HG02798 (cell line): Measurements from ENCODE around the gene RFX4.

Experiments
- ATAC-seq: cut with Tn5 transposase; IDR thresholded peaks from one replicate; pipeline ENCODE4 v1.9.1; 2021; ENCODE audit warnings: mild to moderate bottlenecking; ENCODE audit not compliant: unreplicated experiment, poor library complexity

Gene RFX4

GRCh38 chr12:106645465-106646330 lies 62.9 kb downstream of the RFX4 start:
- ATAC-seq, result no peak

- no peak for ATAC-seq
Measured at GRCh38 chr12:106646472-106646871, 63.7 kb downstream of the RFX4 start.

DNA sequence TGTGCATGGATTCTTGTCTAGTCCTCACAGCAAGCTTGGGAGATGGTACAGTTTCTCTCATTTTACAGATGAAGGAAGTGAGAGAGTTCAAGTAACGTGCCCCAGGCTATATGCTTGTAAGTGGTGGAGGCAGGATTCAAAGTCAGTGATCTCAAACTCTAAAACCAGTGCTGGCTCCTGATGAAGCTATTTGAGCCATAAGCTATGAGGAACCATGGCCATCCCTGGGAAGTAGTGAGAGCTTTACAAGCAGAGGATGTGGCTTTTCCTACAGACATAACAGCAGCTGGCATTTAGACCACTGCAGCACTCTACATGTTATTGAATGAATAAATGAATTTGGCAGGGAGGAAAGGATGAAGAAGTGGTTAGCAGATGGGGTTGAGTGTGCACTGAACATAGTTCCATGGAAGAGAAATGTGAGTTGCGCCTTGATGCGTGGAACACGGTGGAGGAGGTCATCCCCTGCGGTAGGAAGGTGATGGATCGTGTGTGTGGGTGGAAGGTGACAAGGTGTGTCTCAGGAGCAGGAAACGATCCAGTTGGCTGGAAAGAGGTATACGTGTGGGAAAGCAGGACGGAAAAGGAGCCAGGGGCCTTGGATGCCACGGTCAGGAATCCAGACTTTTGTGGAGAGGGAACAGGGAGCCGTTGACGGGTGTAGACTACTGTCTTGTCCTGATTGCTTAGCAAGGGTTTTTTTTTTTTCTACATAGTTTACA lies 65.2 kb downstream of the RFX4 start:
- no peak for ATAC-seq

DNA sequence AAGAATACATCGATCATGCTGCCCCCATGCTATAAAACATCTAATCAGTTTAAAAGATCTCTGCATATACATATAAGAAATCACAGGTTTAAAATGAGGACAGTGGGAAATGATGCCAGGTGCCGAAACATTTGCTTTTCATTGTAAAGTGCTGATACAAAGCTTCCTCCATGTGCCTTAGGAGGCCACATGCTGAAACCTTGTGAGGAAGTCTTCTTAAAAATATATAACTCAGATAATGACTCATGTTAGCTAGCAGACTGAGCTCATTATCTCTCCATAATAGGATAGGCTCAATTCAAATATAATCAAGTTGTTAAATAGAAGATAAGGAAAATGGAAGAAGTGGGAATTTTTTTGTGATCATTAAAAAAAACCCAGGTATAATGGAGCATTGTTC lies 65.9 kb downstream of the RFX4 start:
- ATAC-seq, result no peak

DNA sequence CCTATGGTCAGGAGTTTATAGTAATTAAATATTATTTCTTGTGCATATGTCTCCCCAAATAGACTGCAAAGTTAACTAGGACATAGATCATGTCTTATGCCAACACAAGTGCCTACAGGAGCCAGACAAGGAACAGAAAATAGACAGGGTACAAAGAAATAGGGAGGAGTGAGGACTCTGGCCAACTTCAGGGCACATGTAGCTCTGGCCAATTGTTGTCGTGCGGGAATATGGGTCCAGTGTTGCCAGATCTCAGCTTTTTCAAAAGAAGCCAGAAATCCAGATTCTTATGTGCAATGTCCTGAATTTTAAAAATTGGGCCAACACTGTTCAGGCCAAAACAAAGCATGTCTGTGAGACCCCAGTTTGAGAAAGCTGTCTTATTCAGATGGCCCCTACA lies 68.7 kb downstream of the RFX4 start:
- ATAC-seq, result no peak

DNA sequence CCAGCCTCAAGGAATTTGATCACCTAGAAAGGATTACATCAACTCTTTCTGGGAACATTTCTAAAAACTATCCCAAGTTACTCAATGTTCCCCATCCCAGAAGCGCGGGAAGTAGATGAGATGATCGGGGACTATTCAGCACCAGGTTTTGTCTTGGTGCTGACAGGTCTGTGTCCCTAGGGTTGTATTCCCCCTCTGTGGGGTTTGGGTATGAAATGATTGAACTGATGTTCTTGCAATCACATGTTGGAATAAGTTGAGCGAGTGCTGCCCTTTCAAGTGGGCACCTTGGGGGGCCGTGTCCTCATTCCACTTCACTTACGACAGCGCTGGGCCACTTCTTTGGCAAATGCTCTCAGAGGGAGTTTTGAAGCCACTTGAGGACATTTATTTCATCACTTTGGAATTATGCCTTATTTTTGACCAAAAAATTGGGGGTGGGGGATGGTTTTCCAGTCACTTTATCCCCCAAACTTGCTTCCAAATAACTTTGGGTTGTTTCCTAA lies 69.8 kb downstream of the RFX4 start:
- no peak for ATAC-seq

- ATAC-seq, result no peak
Measured at GRCh38 chr12:106655577-106655976, 72.8 kb downstream of the RFX4 start.

- no peak for ATAC-seq
Measured at GRCh38 chr12:106657488-106657887, 74.7 kb downstream of the RFX4 start.

- ATAC-seq, result no peak
Measured at GRCh38 chr12:106663385-106663784, 80.6 kb downstream of the RFX4 start.

GRCh38 chr12:106669216-106669615 lies 86.4 kb downstream of the RFX4 start:
- ATAC-seq, result no peak

GRCh38 chr12:106670131-106670530 lies 87.3 kb downstream of the RFX4 start:
- no peak for ATAC-seq

DNA sequence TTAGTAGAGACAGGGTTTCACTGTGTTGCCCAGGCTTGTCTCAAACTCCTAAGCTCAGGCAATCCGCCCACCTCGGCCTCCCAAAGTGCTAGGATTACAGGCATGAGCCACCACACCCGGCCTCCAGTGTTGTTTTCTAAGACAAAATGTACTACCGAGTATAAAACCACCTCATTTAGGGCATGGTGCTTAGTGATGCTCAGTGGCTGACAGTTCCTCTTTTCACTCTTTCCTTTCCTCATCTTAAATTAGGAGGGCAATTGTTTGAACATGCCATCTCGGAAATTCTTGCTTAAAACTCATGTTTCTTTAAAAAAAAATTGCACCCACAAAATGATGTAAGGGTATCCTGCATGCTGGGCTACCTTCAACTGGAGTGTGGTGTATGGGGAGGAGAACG lies 89.0 kb downstream of the RFX4 start:
- no peak for ATAC-seq

GRCh38 chr12:106672314-106673025 lies 89.7 kb downstream of the RFX4 start:
- ATAC-seq, result no peak

DNA sequence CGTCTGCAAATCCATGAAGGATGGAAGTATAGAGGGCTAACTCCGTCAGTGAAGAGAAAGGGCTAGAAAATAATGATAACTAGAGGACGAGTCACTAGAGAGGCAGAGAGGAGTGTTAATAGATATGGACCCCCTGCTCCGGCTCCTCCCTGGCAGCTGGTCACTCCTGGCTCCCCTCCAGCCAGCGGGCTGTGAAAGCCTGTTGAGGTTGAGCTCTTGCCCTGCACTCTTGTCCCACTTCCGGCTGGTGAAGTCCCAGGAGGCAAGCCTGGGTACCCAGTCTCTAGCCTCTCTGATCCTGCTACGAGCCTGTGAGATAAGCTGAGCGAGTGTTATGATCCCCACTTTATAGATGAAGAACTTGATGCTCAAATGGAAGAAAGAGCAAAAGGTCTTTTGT lies 90.3 kb downstream of the RFX4 start:
- ATAC-seq, result no peak

DNA sequence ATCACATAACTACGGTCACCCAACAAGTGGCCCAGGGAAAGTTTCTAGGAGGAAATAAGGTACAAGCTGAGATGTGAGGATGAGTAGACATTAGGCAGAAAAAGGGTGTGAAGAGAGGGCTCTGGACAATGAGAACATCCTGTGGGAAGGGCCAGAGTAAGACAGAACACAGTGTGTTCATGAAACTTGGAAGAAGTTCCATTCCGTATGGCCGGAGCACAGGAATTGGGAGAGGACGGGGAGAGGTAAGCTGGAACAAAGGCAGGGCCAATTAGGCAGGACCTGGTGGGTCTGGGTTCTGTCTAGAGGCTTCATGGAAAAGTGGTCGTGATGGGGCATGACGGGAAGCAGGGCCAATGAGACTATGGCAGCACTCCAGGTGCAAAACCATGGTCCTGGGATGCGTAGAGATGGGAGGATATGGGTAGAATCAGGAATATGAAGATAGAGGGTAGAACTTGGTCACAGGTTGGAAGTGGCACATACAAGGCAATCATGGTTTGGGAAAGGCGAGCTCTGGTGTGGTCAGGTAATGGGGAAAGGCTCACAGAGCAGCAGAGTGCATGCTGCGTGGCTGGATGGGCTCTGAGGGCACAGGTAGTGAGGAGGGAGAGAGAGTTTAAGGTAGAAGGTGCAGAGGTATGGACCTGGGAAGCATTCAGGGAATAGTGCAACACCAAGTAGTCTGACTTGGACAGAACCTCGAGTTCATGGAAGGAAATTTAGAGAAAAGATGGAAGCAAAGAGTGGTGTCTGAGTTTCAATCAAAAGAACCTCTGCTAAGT lies 93.0 kb downstream of the RFX4 start:
- ATAC-seq, result no peak

- ATAC-seq, result no peak
Measured at GRCh38 chr12:106679574-106679973, 96.8 kb downstream of the RFX4 start.

GRCh38 chr12:106680280-106680679 lies 97.5 kb downstream of the RFX4 start:
- ATAC-seq, result no peak

DNA sequence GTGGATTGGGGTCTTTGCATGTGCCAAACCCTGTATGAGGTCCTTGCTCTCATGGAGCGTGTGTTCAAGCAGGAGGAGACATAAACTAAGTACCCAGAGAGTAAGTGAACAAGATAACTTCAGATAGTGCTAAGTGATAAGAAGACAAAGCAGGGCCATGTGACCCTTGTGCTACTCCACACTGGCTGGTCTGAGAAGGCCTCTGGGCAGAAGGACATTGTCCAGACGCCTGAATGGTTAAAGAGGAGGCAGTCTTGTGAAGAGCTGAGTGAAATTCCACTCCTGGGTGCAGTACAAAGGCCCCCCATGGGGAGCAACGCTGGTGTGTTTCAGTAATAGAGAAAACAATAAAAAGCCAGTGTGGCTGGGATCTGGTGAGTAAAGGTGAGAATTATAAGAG lies 98.4 kb downstream of the RFX4 start:
- ATAC-seq, result no peak

GRCh38 chr12:106682594-106683234 lies 99.9 kb downstream of the RFX4 start:
- ATAC-seq, result no peak

GRCh38 chr12:106684497-106684896 lies 101.7 kb downstream of the RFX4 start:
- ATAC-seq, result no peak
